ENCODE data around the gene RPL3.

Gene RPL3

DNA sequence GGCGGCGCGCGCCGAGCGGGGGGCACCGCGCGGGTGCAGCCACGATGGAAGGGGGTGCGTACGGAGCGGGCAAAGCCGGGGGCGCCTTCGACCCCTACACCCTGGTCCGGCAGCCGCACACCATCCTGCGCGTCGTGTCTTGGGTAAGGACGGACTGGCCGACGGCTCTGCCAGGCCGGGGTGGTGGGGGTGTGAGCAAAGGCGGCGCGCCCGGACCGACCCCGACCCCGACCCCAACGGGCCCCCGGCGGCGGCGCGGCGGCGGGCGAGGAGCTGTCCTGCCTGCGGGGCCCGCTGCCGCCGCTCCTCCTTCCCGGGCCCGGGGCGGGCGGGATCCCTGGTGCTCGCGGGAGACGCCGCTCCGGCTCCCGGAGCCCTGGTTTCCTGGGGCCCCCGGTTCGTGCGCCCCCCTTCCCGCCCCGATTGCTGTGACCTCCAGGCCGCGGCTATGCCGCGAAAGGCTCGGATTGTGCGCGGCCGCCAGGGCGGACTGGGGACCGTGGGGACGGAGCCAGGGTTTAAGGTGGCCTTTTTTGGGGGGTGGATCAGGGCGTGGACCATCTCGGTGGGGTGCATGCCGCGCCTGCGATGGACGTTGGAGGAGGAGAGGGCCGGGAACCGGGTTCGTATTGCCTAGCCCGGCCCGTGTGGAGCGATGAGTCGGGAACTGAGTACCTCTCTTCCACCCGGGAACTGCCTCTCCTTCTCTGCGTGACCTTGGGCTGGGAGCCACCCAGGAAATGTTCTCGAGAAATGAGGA, 30.7 kb upstream of the RPL3 start, which contains the start of gene SYNGR1:
Gene SYNGR1 (plus strand): TSS at position 25 of the 760 bp plus-strand sequence. CDS start 20 bp downstream, at position 45.
- H3K36me3 ChIP-seq: no peaks in the 10 kb centered on the region
- peaks cover 0 to 28% (median 11%) of the 10 kb centered on the region in 4 donors for H3K4me1 ChIP-seq
- TF ChIP-seq, protein P1, sequence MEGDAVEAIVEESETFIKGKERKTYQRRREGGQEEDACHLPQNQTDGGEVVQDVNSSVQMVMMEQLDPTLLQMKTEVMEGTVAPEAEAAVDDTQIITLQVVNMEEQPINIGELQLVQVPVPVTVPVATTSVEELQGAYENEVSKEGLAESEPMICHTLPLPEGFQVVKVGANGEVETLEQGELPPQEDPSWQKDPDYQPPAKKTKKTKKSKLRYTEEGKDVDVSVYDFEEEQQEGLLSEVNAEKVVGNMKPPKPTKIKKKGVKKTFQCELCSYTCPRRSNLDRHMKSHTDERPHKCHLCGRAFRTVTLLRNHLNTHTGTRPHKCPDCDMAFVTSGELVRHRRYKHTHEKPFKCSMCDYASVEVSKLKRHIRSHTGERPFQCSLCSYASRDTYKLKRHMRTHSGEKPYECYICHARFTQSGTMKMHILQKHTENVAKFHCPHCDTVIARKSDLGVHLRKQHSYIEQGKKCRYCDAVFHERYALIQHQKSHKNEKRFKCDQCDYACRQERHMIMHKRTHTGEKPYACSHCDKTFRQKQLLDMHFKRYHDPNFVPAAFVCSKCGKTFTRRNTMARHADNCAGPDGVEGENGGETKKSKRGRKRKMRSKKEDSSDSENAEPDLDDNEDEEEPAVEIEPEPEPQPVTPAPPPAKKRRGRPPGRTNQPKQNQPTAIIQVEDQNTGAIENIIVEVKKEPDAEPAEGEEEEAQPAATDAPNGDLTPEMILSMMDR (IDR thresholded peaks at IDR 0.05): no peak
- H3K4me3 ChIP-seq: peak within 1 kb of the TSS; percentile 49 to 56
- H3K27ac ChIP-seq: no peak within 1 kb of the TSS
- DNase-seq: no peak
- intact Hi-C loops (cut with DNase I; ENCODE audit: low total_unique reads): no loop called here
- H3K27me3 ChIP-seq: peaks cover 0 to 32% of the 10 kb centered on the region in 2 donors
- H3K9me3 ChIP-seq: no peaks in the 10 kb centered on the region

DNA sequence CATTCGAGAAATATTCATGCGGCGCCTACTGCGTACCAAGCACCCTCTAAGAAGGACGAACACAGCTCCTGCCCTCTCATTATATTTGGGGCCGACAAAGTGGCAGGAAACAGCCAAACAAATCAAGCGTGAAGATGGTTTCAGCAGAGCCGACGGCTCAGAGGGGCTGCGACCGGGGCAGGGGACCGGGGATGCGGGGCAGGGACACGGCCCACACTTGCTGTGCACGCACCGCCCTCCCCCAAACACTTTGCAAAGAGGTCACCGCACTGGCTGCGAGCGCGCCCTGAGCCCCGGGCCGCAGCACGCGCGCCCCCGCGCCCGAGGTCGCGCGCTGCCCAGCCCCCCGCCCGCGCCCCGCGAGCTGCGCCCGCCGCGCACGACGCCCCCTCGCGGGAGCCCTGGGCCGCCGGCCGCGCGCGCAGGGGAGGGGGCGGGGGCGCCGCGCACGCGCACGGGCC, 30.1 kb upstream of the RPL3 start:
- no peaks in the 10 kb centered on the region for H3K9me3 ChIP-seq

DNA sequence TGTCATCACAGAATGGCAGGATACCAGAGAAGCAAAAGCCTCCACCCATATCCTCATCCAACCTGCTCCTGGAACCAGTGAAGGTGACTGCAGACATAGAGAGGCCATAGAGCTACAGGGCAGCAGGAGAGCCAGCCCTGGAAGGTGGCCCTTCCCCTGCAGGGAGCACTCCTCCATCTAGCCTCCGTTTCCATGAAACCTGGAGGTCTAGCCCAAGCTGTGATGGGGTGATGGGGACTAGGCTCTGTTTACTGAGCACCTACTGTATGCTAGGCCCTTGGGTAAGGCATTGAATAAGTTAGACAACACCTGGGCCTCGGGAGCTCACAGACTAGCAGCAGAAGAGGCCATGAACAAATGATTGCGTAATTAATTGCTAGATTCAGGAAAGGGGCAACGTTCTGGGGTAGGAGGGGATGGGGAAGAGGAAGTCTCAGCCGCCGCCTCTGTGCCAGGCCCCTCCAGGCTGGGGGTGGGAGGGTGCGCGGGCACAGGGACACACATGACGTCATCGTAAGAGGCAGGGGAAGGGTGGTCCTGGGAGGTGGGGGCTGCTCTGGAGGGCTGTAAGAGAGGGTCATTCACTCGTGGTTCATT, 29.6 kb upstream of the RPL3 start:
- Histone ChIP-seq H3K27me3 (peaks cover 0 to 34% of the 10 kb centered on the region in 2 donors), H3K27ac (no peak overlapping the region), H3K4me1 (peaks cover 0 to 28% (median 11%) of the 10 kb centered on the region in 4 donors), H3K4me3 (peak overlapping the region; percentile 49 to 56), H3K9me3 (no peaks in the 10 kb centered on the region), H3K36me3 (no peaks in the 10 kb centered on the region)
- DNase-seq: no peak
- TF ChIP-seq, protein P1 (IDR thresholded peaks at IDR 0.05): no peak
- intact Hi-C loops (cut with DNase I; ENCODE audit: low total_unique reads): no loop called here

More for the DNA sequence above, 30.1 kb upstream of the RPL3 start:
- Histone ChIP-seq H3K27me3 (peaks cover 0 to 32% of the 10 kb centered on the region in 2 donors), H3K36me3 (no peaks in the 10 kb centered on the region), H3K4me3 (peak overlapping the region; percentile 49 to 56), H3K4me1 (peaks cover 0 to 28% (median 11%) of the 10 kb centered on the region in 4 donors), H3K27ac (no peak overlapping the region)
- DNase-seq: no peak
- TF ChIP-seq, protein P1 (IDR thresholded peaks at IDR 0.05): no peak
- intact Hi-C loops (cut with DNase I; ENCODE audit: low total_unique reads): no loop called here

DNA sequence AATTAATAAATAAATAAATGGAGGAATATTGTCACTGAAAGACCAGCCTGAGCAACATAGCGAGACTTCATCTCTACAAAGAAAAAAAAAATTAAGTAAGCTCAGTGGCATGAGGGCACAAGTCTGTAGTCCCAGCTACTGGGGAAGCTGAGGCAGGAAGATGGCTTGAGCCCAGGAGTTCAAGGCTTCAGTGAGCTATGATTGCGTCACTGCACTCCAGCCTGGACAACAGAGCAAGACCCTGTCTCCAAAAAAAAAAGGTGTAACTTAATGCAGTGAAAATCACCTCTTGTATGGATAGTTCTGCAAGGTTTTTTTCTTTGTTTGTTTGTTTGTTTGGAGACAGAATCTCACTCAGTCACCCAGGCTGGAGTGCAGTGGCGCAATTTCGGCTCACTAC, 25.8 kb upstream of the RPL3 start:
- Histone ChIP-seq H3K27ac (no peak overlapping the region), H3K4me3 (no peak overlapping the region), H3K4me1 (peaks cover 0 to 11% (median 7%) of the 10 kb centered on the region in 4 donors), H3K36me3 (no peaks in the 10 kb centered on the region), H3K27me3 (peaks cover 0 to 25% of the 10 kb centered on the region in 2 donors), H3K9me3 (no peaks in the 10 kb centered on the region)
- intact Hi-C loops (cut with DNase I; ENCODE audit: low total_unique reads): no loop called here
- TF ChIP-seq, protein P1 (IDR thresholded peaks at IDR 0.05): no peak
- DNase-seq: no peak

DNA sequence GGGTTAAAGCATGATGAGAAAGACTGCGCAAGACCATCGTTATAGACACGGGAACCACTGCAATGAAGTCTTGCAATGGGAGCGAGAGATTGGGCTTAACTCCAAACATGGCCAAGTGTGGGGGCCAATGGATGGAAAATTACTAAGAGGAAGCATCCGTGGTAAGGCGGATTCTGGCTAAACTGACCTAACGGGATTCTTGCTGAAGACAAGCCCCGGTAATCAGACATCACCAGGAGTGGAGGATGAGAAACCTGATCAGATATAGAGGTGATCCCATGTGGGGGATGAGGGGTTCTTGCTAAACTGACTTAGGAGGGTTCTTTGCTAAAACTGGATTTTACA, 24.6 kb upstream of the RPL3 start:
- Histone ChIP-seq H3K4me3 (no peak overlapping the region), H3K27ac (no peak overlapping the region), H3K9me3 (no peaks in the 10 kb centered on the region), H3K27me3 (peaks cover 0 to 19% of the 10 kb centered on the region in 2 donors), H3K36me3 (no peaks in the 10 kb centered on the region), H3K4me1 (peaks cover 0 to 2% (median under 1%) of the 10 kb centered on the region in 4 donors)
- TF ChIP-seq, protein P1 (IDR thresholded peaks at IDR 0.05): no peak
- no peak for DNase-seq
- intact Hi-C loops (cut with DNase I; ENCODE audit: low total_unique reads): no loop called here
